H1 (cell line): ENCODE measurements around the gene ANKS1A. TPM values are rescaled to one million over a fixed set of nuclear protein-coding genes. Genes with fewer than 3 reads are reported as not detected.

ENCODE experiments used
- CTCF ChIA-PET: fragments of 300-600 bp; sonication (Branson Sonifier 250); formaldehyde crosslinking; loops from one replicate; lab custom pipeline; 2021; ENCODE audit not compliant: partially characterized antibody; lab: Charles Lee
- POLR2A ChIA-PET: fragments of 300-600 bp; sonication (Branson Sonifier 250); formaldehyde crosslinking; loops from one replicate; lab custom pipeline; 2021; ENCODE audit warnings: inconsistent platforms; ENCODE audit not compliant: partially characterized antibody; lab: Charles Lee
- DNase-seq, 2 experiments: peaks; one replicate each; pipeline versions ENCODE4 v3.0.0 to v3.0.0-alpha.2; 2010 to 2022; ENCODE audit warnings: low spot score in 2 of 2, low read depth in 1 of 2, mixed read lengths in 1 of 2
- FAIRE-seq: peaks from 2 replicates; lab custom pipeline; 2011; peaks lifted over from hg19 to GRCh38; lab: Jason Lieb, UNC
- H2AFZ ChIP-seq: 2 replicates; pipeline ENCODE4 v1.8.1; 2012; ENCODE audit warnings: low read length, inconsistent platforms
- H2AK5ac ChIP-seq: 2 replicates; pipeline ENCODE4 v1.6.1; 2013; ENCODE audit warnings: low read depth, low read length
- H2BK120ac ChIP-seq: replicated peaks from 2 replicates; pipeline ENCODE3; 2013; ENCODE audit warnings: low read depth, low read length, inconsistent platforms
- H2BK12ac ChIP-seq: 2 replicates; pipeline ENCODE4 v1.6.1; 2013; ENCODE audit warnings: low read depth, low read length
- H2BK15ac ChIP-seq: 2 replicates; pipeline ENCODE4 v1.6.1; 2013; ENCODE audit warnings: low read length
- H2BK20ac ChIP-seq: 2 replicates; pipeline ENCODE4 v1.6.1; 2013; ENCODE audit warnings: low read length
- H2BK5ac ChIP-seq: 2 replicates; pipeline ENCODE4 v1.6.1; 2013; ENCODE audit warnings: low read depth, low read length
- H3K14ac ChIP-seq: 2 replicates; pipeline ENCODE4 v1.6.1; 2013; ENCODE audit warnings: inconsistent platforms; ENCODE audit not compliant: insufficient read length
- H3K18ac ChIP-seq: 2 replicates; pipeline ENCODE4 v1.6.1; 2013; ENCODE audit warnings: low read length; ENCODE audit errors: extremely low read depth
- H3K23ac ChIP-seq: 2 replicates; pipeline ENCODE4 v1.6.1; 2013; ENCODE audit warnings: inconsistent platforms; ENCODE audit not compliant: insufficient read length
- H3K23me2 ChIP-seq: 2 replicates; pipeline ENCODE4 v1.6.1; 2013; ENCODE audit warnings: low read depth, low read length
- H3K27ac ChIP-seq: 2 replicates; pipeline ENCODE4 v1.6.1; 2011; ENCODE audit warnings: low read depth, low read length, inconsistent platforms
- H3K27me3 ChIP-seq, 4 experiments: replicated peaks in 1 of 4; 1 replicate in 1 of 4; 2 replicates in 3 of 4; pipeline versions ENCODE4 v1.6.1 to v1.8.1; 2011 to 2013; ENCODE audit warnings: low read length in 3 of 4, mild to moderate bottlenecking in 3 of 4, inconsistent platforms in 2 of 4, mixed read lengths in 2 of 4, moderate library complexity in 1 of 4; ENCODE audit not compliant: control insufficient read depth in 3 of 4, insufficient read depth in 3 of 4; ENCODE audit errors: extremely low read depth in 1 of 4
- H3K36me3 ChIP-seq, 4 experiments: 2 replicates each; pipeline versions ENCODE4 v1.6.1 to v1.8.1; 2011 to 2013; ENCODE audit warnings: mild to moderate bottlenecking in 4 of 4, low read length in 3 of 4, moderate library complexity in 2 of 4, control low read depth in 1 of 4, inconsistent platforms in 1 of 4; ENCODE audit not compliant: insufficient read depth in 4 of 4, control insufficient read depth in 2 of 4
- H3K4ac ChIP-seq: replicated peaks from 2 replicates; pipeline ENCODE3; 2013; ENCODE audit warnings: low read length, low read depth, mixed read lengths, inconsistent platforms; ENCODE audit not compliant: insufficient read length
- H3K4me1 ChIP-seq, 4 experiments: replicated peaks in 1 of 4; 1 replicate in 1 of 4; 2 replicates in 3 of 4; pipeline versions ENCODE4 v1.6.1 to v1.8.1; 2011 to 2013; ENCODE audit warnings: low read length in 3 of 4, inconsistent platforms in 2 of 4, mixed read lengths in 1 of 4; ENCODE audit not compliant: insufficient read depth in 4 of 4, control insufficient read depth in 3 of 4
- H3K4me2 ChIP-seq, 2 experiments: 2 replicates each; pipeline versions ENCODE4 v1.6.1 to v1.8.1; 2011 to 2013; ENCODE audit warnings: low read depth in 2 of 2, low read length in 2 of 2, control low read depth in 1 of 2, inconsistent platforms in 1 of 2, mild to moderate bottlenecking in 1 of 2; ENCODE audit not compliant: insufficient read depth in 1 of 2
- H3K4me3 ChIP-seq, 4 experiments: fragments of 200-600, 300-600 bp in 1 of 4; sonication (generic), shearing (Covaris generic), sonication (Bioruptor Twin) in 1 of 4; 2 replicates each; pipeline versions ENCODE4 v1.5.1 to v1.8.1; 2011 to 2016; ENCODE audit warnings: low read length in 4 of 4, low read depth in 3 of 4, control low read depth in 2 of 4, inconsistent platforms in 2 of 4, mild to moderate bottlenecking in 2 of 4, mixed read lengths in 1 of 4, moderate library complexity in 1 of 4; ENCODE audit not compliant: insufficient read depth in 2 of 4; ENCODE audit errors: extremely low read depth in 1 of 4
- H3K56ac ChIP-seq: replicated peaks from 2 replicates; pipeline ENCODE3; 2013; ENCODE audit warnings: low read depth, mild to moderate bottlenecking, mixed read lengths, low read length, inconsistent platforms; ENCODE audit not compliant: insufficient read length
- H3K79me1 ChIP-seq: 2 replicates; pipeline ENCODE4 v1.6.1; 2013; ENCODE audit warnings: low read depth, low read length, control low read depth
- H3K79me2 ChIP-seq, 2 experiments: 2 replicates each; pipeline versions ENCODE4 v1.6.1 to v1.8.1; 2012 to 2013; ENCODE audit warnings: low read length in 2 of 2, mild to moderate bottlenecking in 2 of 2, inconsistent platforms in 1 of 2; ENCODE audit not compliant: insufficient read depth in 2 of 2, control insufficient read depth in 1 of 2
- H3K9ac ChIP-seq, 4 experiments: replicated peaks in 1 of 4; 1 replicate in 1 of 4; 2 replicates in 3 of 4; pipeline versions ENCODE4 v1.6.1 to v1.8.1; 2011 to 2013; ENCODE audit warnings: low read depth in 3 of 4, low read length in 3 of 4, control low read depth in 2 of 4, mild to moderate bottlenecking in 2 of 4, moderate library complexity in 2 of 4, inconsistent platforms in 1 of 4; ENCODE audit errors: extremely low read depth in 1 of 4
- H3K9me3 ChIP-seq, 2 experiments: 2 replicates each; pipeline versions ENCODE4 v1.6.1 to v1.8.1; 2012 to 2013; ENCODE audit warnings: mild to moderate bottlenecking in 2 of 2, moderate library complexity in 2 of 2, control low read depth in 1 of 2, inconsistent platforms in 1 of 2, low read depth in 1 of 2, low read length in 1 of 2, mixed read lengths in 1 of 2; ENCODE audit not compliant: insufficient read depth in 2 of 2
- H4K20me1 ChIP-seq, 2 experiments: replicated peaks in 1 of 2; 2 replicates each; pipeline versions ENCODE3 to v1.8.1; 2011 to 2013; ENCODE audit warnings: inconsistent platforms in 2 of 2, low read length in 2 of 2, mild to moderate bottlenecking in 1 of 2; ENCODE audit not compliant: insufficient read depth in 2 of 2, control insufficient read depth in 1 of 2
- H4K5ac ChIP-seq: 2 replicates; pipeline ENCODE4 v1.6.1; 2013; ENCODE audit warnings: low read length, low read depth, mixed read lengths, inconsistent platforms; ENCODE audit not compliant: insufficient read length
- H4K8ac ChIP-seq: 2 replicates; pipeline ENCODE4 v1.8.0; 2013; ENCODE audit warnings: mild to moderate bottlenecking, moderate library complexity, low read length, inconsistent platforms; ENCODE audit not compliant: insufficient read depth; ENCODE audit errors: extremely low read depth
- H4K91ac ChIP-seq: replicated peaks from 2 replicates; pipeline ENCODE3; 2013; ENCODE audit warnings: low read length, mixed read lengths, inconsistent platforms; ENCODE audit not compliant: insufficient read length
- BACH1 ChIP-seq: IDR thresholded peaks from 2 replicates; pipeline ENCODE4 v1.6.1; 2012; ENCODE audit warnings: low read length, improper control_type of control experiment
- CBX5 ChIP-seq: fragments of 300-800, 300-1000 bp; sonication (generic); IDR thresholded peaks from 2 replicates; pipeline ENCODE4 v1.7.1; 2016; ENCODE audit warnings: antibody characterized with exemption, low read length, low read depth
- EZH2 ChIP-seq: fragments of 200-600 bp; sonication (generic); IDR thresholded peaks from 2 replicates; pipeline ENCODE4 v1.7.1; 2012; ENCODE audit warnings: low read depth, mild to moderate bottlenecking, moderate library complexity, low read length, inconsistent platforms; ENCODE audit not compliant: severe bottlenecking
- HDAC2 ChIP-seq, 2 experiments: fragments of 300-600 bp in 1 of 2; sonication (generic) in 1 of 2; IDR thresholded peaks; 2 replicates each; pipeline ENCODE4 v1.6.1; 2011 to 2012; ENCODE audit warnings: low read depth in 2 of 2, low read length in 2 of 2, mild to moderate bottlenecking in 2 of 2, moderate library complexity in 2 of 2, borderline replicate concordance in 1 of 2, inconsistent platforms in 1 of 2
- JUND ChIP-seq: IDR thresholded peaks from 2 replicates; pipeline ENCODE4 v1.6.1; 2011; ENCODE audit warnings: mild to moderate bottlenecking, improper control_type of control experiment, low read length
- NRF1 ChIP-seq: IDR thresholded peaks from 2 replicates; pipeline ENCODE4 v1.6.1; 2011; ENCODE audit warnings: mild to moderate bottlenecking, low read depth, low read length, improper control_type of control experiment
- PHF8 ChIP-seq: fragments of 200-600 bp; sonication (generic); conservative IDR thresholded peaks from 2 replicates; pipeline ENCODE4 v1.7.1; 2012; ENCODE audit warnings: low read depth, mild to moderate bottlenecking, inconsistent platforms, low read length, moderate library complexity
- RFX5 ChIP-seq: IDR thresholded peaks from 2 replicates; pipeline ENCODE4 v1.6.1; 2011; ENCODE audit warnings: low read depth, low read length, improper control_type of control experiment, borderline replicate concordance
- SAP30 ChIP-seq: fragments of 300-600 bp; sonication (generic); IDR thresholded peaks from 2 replicates; pipeline ENCODE4 v1.7.1; 2012; ENCODE audit warnings: low read length, moderate library complexity, mild to moderate bottlenecking, inconsistent platforms; ENCODE audit not compliant: insufficient read depth, insufficient replicate concordance
- SIRT6 ChIP-seq: IDR thresholded peaks from one replicate; pipeline ENCODE4 v1.7.1; 2012; ENCODE audit warnings: low read length, inconsistent platforms
- SP1 ChIP-seq: IDR thresholded peaks from 2 replicates; pipeline ENCODE4 v1.6.1; 2011; ENCODE audit warnings: low read depth, low read length
- TBP ChIP-seq: IDR thresholded peaks from 2 replicates; pipeline ENCODE4 v1.6.1; 2011; ENCODE audit warnings: low read depth, low read length, improper control_type of control experiment
- WGBS, 2 experiments: shearing (Covaris generic) in 1 of 2; methylation state at CpG; one replicate each; pipeline versions ENCODE4 v1.1.6 to v1.1.7; 2013 to 2015; ENCODE audit warnings: low lambda C conversion rate in 2 of 2, mixed read lengths in 2 of 2, inconsistent platforms in 1 of 2, low coverage in 1 of 2, missing lambda C conversion rate in 1 of 2; ENCODE audit not compliant: insufficient replicate concordance in 2 of 2, insufficient coverage in 1 of 2, insufficient read length in 1 of 2; ENCODE audit errors: extremely low coverage in 1 of 2, missing lambda C conversion rate in 1 of 2; 5-methylcytosine and 5-hydroxymethylcytosine counted together
- polyA plus RNA-seq, 7 experiments: library from polyadenylated mRNA; depleted of rRNA in 3 of 7; stranded (reverse) in 5 of 7; unstranded in 2 of 7; fragments of >200 nt in 5 of 7; fragments of 200-250 nt in 2 of 7; gene quantifications; 1 replicate in 5 of 7; 2 replicates in 1 of 7; 4 replicates in 1 of 7; pipeline versions ENCODE4 v1.2.1 to v1.2.3, GENCODE V29; 2011 to 2013; ENCODE audit warnings: missing spikeins in 2 of 7, mixed read lengths in 2 of 7
- total RNA-seq: library from RNA; stranded (reverse); fragmentation: NEBNext Ultra II Directional; extraction: Animal tissue kit (Norgen Biotek cat#: 25700); gene quantifications from 2 replicates; pipeline ENCODE4 v1.2.1, GENCODE V29; 2021

ANKS1A gene
- total and polyA plus RNA-seq, 2 of the 8 experiments (the other 6 are each of a cell fraction or from before 2014, with no cell fraction given) = 9.8 to 30.9 TPM

DNA sequence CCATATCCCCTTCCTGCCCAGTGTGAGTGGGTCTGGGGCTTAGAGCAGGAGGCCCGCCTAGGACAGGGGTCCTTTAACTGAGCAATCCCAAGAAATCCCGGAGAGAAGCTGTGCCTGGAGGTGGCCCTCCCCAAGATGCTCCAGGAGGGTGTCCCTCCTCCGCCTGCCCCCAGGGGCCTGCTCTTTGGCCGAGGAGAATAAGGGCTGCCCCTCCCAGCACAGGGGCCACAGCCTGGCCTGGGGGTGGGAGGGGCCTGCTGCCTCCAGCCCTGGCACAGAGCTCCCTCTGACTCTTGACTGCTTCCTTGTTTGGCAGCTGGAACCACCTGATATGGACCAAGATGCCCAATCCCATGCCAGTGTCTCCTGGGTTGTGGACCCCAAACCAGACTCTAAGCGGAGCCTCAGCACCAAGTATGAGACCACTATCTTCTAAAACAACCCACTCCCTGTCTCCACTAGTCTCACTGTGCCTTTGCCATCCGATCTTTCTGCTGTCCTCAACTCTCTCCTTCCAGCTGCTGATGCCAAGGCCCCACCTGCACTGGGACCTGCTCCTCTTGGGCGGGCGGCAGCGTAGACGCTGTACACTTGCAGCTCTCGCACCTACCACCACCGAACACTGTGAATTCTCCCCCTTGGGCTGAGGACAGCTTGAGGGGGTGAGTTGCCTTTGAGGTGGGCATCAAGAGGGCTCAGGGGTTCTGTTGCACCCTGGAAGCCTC lies 197.7 kb downstream of the ANKS1A start:
- DNase-seq = no peak
- H3K14ac ChIP-seq = no peak overlapping the region
- H2BK120ac ChIP-seq = no peak overlapping the region
- H2BK20ac ChIP-seq = no peak overlapping the region
- H3K18ac ChIP-seq = no peak overlapping the region
- peaks cover 0 to 3% of the 10 kb centered on the region in 2 experiments for H4K20me1 ChIP-seq
- H3K23ac ChIP-seq = no peak overlapping the region
- no peaks in the 10 kb centered on the region for H3K79me1 ChIP-seq
- H3K4me1 ChIP-seq = peaks cover 0 to 4% (median under 1%) of the 10 kb centered on the region in 4 experiments; a peak in 4 of 7 replicates
- H4K5ac ChIP-seq = no peak overlapping the region
- H2BK15ac ChIP-seq = no peak overlapping the region
- no peak overlapping the region for H3K27ac ChIP-seq
- ChIA-PET POLR2A (interaction anchor here (1.2 kb wide), 1 partner anchor 39 kb away, joined by 3 read pairs; no protein-coding TSS in a partner anchor), CTCF (interaction anchor here (0.5 to 3.4 kb wide), 9 partner anchors 9 to 1109 kb away, joined by 3 to 13 read pairs (median 4); no protein-coding TSS in a partner anchor)
- H4K91ac ChIP-seq = no peak overlapping the region
- 0 out of 2 replicates have a peak overlapping the region, but pooled peaks have one; percentile 16 for H4K8ac ChIP-seq
- H2AK5ac ChIP-seq = no peak overlapping the region
- 91% methylated on average over 10 of the region's 12 CpGs; no CpG with 5 or more reads in 1 of the 2 experiments for WGBS, 2 experiments
- H3K4me3 ChIP-seq = no peak overlapping the region
- peaks cover 3 to 17% (median 9%) of the 10 kb centered on the region in 4 experiments; a peak in 6 of 8 replicates for H3K36me3 ChIP-seq
- no peak overlapping the region for H3K9ac ChIP-seq
- no peak for FAIRE-seq
- H3K9me3 ChIP-seq = no peaks in the 10 kb centered on the region
- H3K56ac ChIP-seq = no peak overlapping the region
- no peak overlapping the region for H3K4ac ChIP-seq
- H3K4me2 ChIP-seq = no peak overlapping the region
- no peaks in the 10 kb centered on the region for H3K27me3 ChIP-seq
- H2AFZ ChIP-seq = no peak overlapping the region
- H3K23me2 ChIP-seq = no peaks in the 10 kb centered on the region
- no peak overlapping the region; the same call in 1 of the 2 replicates for H2BK5ac ChIP-seq
- no peak overlapping the region for H2BK12ac ChIP-seq
- H3K79me2 ChIP-seq = no peaks in the 10 kb centered on the region
- no peak for TF ChIP-seq SAP30
- no peak for TF ChIP-seq EZH2
- no peak for TF ChIP-seq BACH1
- no peak for TF ChIP-seq RFX5
- TF ChIP-seq HDAC2 (IDR thresholded peaks at IDR 0.05; ENCODE audit: borderline replicate concordance in 1 of 2, low read depth in 2 of 2, low read length in 2 of 2) = no peak
- TF ChIP-seq PHF8 = no peak
- TF ChIP-seq TBP = no peak
- no peak for TF ChIP-seq NRF1
- TF ChIP-seq SIRT6 = no peak
- TF ChIP-seq CBX5 = no peak
- no peak for TF ChIP-seq SP1
- no peak for TF ChIP-seq JUND
